Osteoblast (primary cell): ENCODE measurements around the gene PALM. TPM values are rescaled to one million over a fixed set of nuclear protein-coding genes. Genes with fewer than 3 reads are reported as not detected.
A peak's percentile ranks its signal among the peaks of the same experiment; 100 is the strongest.

Experiments used
- DNase-seq: peaks from one replicate; pipeline ENCODE4 v3.0.0; 2011; ENCODE audit warnings: low spot score, mixed read lengths; ENCODE audit not compliant: insufficient read length; ENCODE audit errors: missing footprints
- H2AFZ ChIP-seq: 2 replicates; pipeline ENCODE4 v1.6.0; 2011; ENCODE audit warnings: mild to moderate bottlenecking, low read length
- H3K27ac ChIP-seq: 2 replicates; pipeline ENCODE4 v1.5.1; 2011; ENCODE audit warnings: mild to moderate bottlenecking, low read depth, low read length, moderate library complexity
- H3K27me3 ChIP-seq: 2 replicates; pipeline ENCODE4 v1.6.0; 2012; ENCODE audit warnings: mild to moderate bottlenecking, control low read depth, inconsistent platforms, low read length, moderate library complexity; ENCODE audit not compliant: insufficient read depth
- H3K36me3 ChIP-seq: 2 replicates; pipeline ENCODE4 v1.5.1; 2011; ENCODE audit warnings: mild to moderate bottlenecking, low read length, control low read depth, moderate library complexity; ENCODE audit not compliant: insufficient read depth
- H3K4me1 ChIP-seq: 2 replicates; pipeline ENCODE4 v1.5.1; 2011; ENCODE audit warnings: mild to moderate bottlenecking, low read length, control low read depth, moderate library complexity; ENCODE audit not compliant: insufficient read depth
- H3K4me2 ChIP-seq: 2 replicates; pipeline ENCODE4 v1.6.0; 2011; ENCODE audit warnings: mild to moderate bottlenecking, low read length; ENCODE audit not compliant: insufficient read depth
- H3K4me3 ChIP-seq: fragments of 200-600 bp; sonication (generic); 3 replicates; pipeline ENCODE4 v1.5.1; 2012; ENCODE audit warnings: mild to moderate bottlenecking, low read length, inconsistent platforms; ENCODE audit not compliant: insufficient read depth
- H3K79me2 ChIP-seq: 2 replicates; pipeline ENCODE4 v1.6.0; 2012; ENCODE audit warnings: mild to moderate bottlenecking, low read length, control low read depth, inconsistent platforms; ENCODE audit not compliant: insufficient read depth
- H3K9me3 ChIP-seq: 2 replicates; pipeline ENCODE4 v1.5.1; 2011; ENCODE audit warnings: low read depth, low read length, control low read depth
- H4K20me1 ChIP-seq: 2 replicates; pipeline ENCODE4 v1.6.0; 2012; ENCODE audit warnings: mild to moderate bottlenecking, low read length, control low read depth; ENCODE audit not compliant: insufficient read depth
- CTCF ChIP-seq: IDR thresholded peaks from 2 replicates; pipeline ENCODE4 v1.5.1; 2011; ENCODE audit warnings: mild to moderate bottlenecking, low read depth, low read length, moderate library complexity; ENCODE audit errors: extremely low read depth
- total RNA-seq: library from RNA; depleted of rRNA; stranded (reverse); fragments of >200 nt; gene quantifications from 2 replicates; pipeline ENCODE4 v1.2.3, GENCODE V29; 2012

The PALM gene
- total RNA-seq, 1 donor = 10.5 TPM

- H3K4me3 ChIP-seq = no peak overlapping the region
- peak; percentile 79 for DNase-seq
These were observed 4.9 kb upstream of the PALM start for GRCh38 chr19:703651-704446.

GRCh38 chr19:704447-704741, 4.3 kb upstream of the PALM start:
- H3K4me1 ChIP-seq = no peaks in the 10 kb centered on the region
- H3K27me3 ChIP-seq = peaks cover 9% of the 10 kb centered on the region
- H2AFZ ChIP-seq = no peak overlapping the region
- TF ChIP-seq CTCF = no peak
- peaks cover 3% of the 10 kb centered on the region for H3K9me3 ChIP-seq
- no peaks in the 10 kb centered on the region for H3K36me3 ChIP-seq
- no peaks in the 10 kb centered on the region for H3K79me2 ChIP-seq
- no peak overlapping the region for H3K4me3 ChIP-seq
- no peaks in the 10 kb centered on the region for H4K20me1 ChIP-seq
- peak; percentile 32 for DNase-seq
- H3K4me2 ChIP-seq = no peak overlapping the region
- no peak overlapping the region for H3K27ac ChIP-seq

More at GRCh38 chr19:703651-704446, 4.9 kb upstream of the PALM start:
- Histone ChIP-seq H3K36me3 (no peaks in the 10 kb centered on the region), H3K79me2 (no peaks in the 10 kb centered on the region), H3K9me3 (peaks cover 3% of the 10 kb centered on the region), H4K20me1 (no peaks in the 10 kb centered on the region), H3K27me3 (peaks cover 9% of the 10 kb centered on the region), H2AFZ (no peak overlapping the region), H3K4me1 (no peaks in the 10 kb centered on the region), H3K27ac (no peak overlapping the region), H3K4me2 (no peak overlapping the region)
- TF ChIP-seq CTCF = no peak

- H3K27me3 ChIP-seq = peaks cover 27% of the 10 kb centered on the region
- no peak for TF ChIP-seq CTCF
- H3K9me3 ChIP-seq = peaks cover 3% of the 10 kb centered on the region
- H3K4me3 ChIP-seq = no peak overlapping the region
- DNase-seq = peak; percentile 62
- H4K20me1 ChIP-seq = no peaks in the 10 kb centered on the region
- H3K27ac ChIP-seq = no peak overlapping the region
- no peaks in the 10 kb centered on the region for H3K79me2 ChIP-seq
- no peak overlapping the region for H3K4me2 ChIP-seq
- H3K36me3 ChIP-seq = no peaks in the 10 kb centered on the region
- no peaks in the 10 kb centered on the region for H3K4me1 ChIP-seq
- no peak overlapping the region for H2AFZ ChIP-seq
These were observed 645 bp downstream of the PALM start for GRCh38 chr19:709196-709964.

- Histone ChIP-seq H3K4me2 (no peak overlapping the region), H3K27ac (no peak overlapping the region), H3K4me1 (no peaks in the 10 kb centered on the region), H3K36me3 (no peaks in the 10 kb centered on the region), H3K27me3 (peaks cover 27% of the 10 kb centered on the region), H4K20me1 (no peaks in the 10 kb centered on the region), H3K79me2 (no peaks in the 10 kb centered on the region), H3K4me3 (no peak overlapping the region), H2AFZ (no peak overlapping the region), H3K9me3 (peaks cover 3% of the 10 kb centered on the region)
- no peak for TF ChIP-seq CTCF
- DNase-seq = peak; percentile 75
These were observed 1.3 kb downstream of the PALM start for GRCh38 chr19:709965-710571.
